ENCODE measurements around the gene ENTR1.
A peak's percentile ranks its signal among the peaks of the same experiment; 100 is the strongest.
"Not testable (repeated sequence)": the region's sequence is repeated elsewhere in the genome, so short reads cannot be mapped to it uniquely, and the experiment has no call there.

The ENTR1 gene

DNA sequence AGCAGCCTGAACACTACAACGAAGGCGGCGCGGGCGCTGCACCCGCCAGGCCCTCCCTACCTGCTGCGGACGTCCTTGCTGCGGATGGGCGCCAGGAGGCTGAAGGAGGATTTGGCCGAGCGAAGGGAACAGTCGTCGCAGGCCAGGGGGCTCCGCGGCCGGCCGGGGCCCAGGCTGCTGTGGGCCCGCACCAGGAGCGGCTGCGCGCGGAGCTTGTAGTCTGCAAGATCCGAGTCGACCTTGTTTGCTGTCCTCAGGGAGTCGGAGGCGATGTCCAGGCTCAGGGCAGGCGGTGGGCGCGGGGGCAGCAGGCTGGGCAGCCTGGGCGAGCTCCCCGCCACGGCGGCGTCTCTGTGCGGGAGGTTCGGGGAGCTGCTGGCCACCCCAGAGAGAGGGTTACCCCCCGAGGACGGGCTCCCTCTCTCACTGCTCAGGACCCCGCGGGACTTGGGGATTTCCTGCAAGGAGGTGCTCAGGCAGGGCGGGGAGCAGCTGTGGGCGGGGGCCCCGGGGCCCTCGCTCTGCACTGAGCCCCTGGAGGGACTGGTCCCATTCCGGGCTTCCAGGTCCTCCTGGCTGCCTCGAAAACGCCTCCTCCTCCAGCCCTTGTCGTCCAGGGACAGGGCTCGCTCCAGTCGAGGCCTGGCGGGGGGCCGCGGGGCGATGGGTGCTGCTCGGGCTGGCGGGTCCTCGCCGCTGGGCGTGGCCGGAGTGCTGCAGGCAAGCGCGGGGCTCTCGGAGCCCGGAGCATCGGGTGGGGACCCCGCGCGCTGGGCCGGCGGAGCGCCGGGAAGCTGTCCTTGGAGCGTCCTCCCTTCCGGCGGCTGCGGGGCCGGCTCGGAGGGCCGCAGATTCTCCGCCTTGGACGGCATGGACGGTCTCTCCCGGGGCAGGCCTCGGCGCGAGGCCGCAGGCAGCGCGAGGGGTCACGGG is 28.4 kb upstream of the ENTR1 start:
- peak; percentile 36 to 50 for DNase-seq

GRCh38 chr9:136437839-136438547 is 27.6 kb upstream of the ENTR1 start:
- DNase-seq = no peak

GRCh38 chr9:136437430-136437829 is 27.0 kb upstream of the ENTR1 start:
- DNase-seq = no peak

GRCh38 chr9:136436055-136436634 is 25.7 kb upstream of the ENTR1 start:
- no peak for DNase-seq

DNA sequence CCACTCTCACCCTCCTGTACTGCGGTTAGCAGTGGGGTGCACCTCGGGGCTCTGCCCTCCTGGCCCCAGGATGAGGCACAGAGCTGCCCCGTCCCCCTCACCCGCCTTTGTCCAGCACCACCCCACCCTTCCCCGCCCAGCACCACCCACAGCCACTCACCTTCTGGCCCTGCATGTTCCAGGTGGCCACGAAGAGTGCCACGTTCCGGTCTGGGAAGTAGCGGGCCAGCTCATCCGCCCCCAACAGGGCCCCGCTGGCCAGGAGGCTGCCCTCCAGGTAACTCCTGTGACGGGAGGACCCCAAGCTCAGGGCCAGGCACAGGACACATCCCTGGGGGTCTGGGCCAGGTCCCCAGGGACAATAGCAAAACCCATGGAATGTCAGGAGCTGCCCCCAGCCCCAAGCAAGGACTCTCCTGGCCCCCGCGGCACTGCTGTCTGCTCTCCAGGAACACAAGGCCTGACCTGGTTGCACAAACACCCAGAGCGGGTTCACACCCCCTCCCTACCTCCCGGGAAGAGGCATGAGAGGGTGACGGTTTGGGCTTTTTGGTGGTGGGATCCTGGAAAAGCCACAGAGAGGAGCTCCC is 24.3 kb upstream of the ENTR1 start:
- DNase-seq = no peak

DNA sequence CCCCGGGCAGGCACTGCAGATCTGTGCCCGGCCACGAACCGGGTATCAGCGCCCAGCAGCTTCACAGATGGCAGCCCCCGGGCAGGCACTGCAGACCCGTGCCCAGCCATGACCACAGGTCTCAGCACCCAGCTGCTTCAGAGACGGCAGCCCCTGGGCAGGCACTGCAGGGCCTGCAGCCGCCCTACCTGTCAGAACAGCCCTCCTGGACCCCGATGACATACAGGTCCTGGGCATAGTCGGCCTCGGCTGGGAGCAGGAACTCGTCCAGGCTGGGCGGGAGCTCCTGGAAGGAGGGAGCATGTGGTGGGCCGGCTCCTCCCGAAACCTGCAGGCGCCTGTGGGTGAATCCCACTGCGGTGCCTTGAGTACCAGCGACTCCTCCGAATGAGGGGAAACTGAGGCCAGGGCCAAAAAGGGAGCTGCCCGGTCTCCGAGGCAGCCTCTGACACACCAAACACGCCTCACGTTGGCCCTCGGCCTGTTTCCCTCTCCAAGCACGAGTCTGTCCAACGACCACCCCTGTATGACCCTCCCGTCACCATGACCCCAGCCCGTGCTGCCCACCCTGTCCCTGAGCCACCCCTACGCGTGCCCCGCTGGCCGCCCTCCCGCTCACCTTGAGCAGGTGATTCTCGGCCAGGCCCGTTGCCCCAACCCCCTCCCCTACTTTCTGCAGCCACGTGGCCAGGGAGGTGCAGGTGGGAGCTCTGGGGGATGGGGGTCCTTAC is 23.6 kb upstream of the ENTR1 start:
- DNase-seq = no peak

GRCh38 chr9:136433043-136433715 is 22.8 kb upstream of the ENTR1 start:
- no peak for DNase-seq

DNA sequence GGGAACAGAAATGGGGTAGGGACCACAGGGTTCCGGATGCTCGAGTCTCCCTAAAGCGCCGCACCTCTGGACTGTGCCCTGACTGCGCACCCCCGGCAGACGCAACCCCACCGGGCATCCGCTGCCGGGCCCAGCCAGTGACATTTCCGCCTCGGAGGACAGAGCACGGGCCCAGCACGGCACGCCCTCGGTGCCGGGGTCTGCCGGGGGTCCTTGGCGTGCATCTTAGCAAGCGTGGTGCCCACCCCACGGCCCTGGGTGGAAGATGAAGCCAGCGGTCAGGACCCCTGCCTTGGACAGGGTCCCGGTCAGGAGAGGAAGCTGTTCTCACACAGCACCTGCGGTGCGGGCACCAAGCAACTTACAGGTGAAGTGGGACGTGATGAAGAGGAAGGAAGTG is 22.2 kb upstream of the ENTR1 start:
- no peak for DNase-seq

GRCh38 chr9:136431782-136432350 is 21.5 kb upstream of the ENTR1 start:
- DNase-seq = no peak

DNA sequence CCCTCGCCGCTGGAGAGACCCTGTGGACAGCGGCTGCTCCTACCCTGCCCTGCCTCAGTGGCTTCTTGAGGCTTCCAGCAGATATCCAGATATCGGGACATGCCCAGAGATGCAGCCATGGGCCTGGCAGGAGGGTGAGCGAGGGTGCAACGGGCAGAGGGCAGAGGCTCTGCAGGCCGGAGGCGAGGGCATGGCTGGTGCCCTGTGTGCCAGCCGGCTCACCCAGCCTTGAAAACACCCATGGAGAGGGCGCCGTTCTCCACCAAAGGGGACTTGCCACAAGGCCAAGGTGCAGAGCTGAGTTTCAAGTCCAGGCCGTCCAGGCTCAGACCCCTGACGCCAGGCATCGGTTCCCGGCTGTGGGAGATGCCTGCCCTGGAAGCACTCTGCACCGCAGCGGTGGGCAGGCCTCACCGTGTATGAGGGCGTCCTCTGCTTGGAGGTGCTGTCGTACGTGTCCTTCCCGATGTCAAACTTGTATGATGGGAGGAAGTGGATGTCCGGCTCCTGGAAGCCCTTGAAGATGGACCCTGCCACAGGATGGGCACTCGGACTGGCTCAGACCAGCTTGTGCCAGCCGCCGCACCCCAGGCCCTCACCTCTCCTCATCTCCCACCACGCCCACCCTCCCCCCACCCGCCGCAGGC is 20.3 kb upstream of the ENTR1 start:
- no peak for DNase-seq

DNA sequence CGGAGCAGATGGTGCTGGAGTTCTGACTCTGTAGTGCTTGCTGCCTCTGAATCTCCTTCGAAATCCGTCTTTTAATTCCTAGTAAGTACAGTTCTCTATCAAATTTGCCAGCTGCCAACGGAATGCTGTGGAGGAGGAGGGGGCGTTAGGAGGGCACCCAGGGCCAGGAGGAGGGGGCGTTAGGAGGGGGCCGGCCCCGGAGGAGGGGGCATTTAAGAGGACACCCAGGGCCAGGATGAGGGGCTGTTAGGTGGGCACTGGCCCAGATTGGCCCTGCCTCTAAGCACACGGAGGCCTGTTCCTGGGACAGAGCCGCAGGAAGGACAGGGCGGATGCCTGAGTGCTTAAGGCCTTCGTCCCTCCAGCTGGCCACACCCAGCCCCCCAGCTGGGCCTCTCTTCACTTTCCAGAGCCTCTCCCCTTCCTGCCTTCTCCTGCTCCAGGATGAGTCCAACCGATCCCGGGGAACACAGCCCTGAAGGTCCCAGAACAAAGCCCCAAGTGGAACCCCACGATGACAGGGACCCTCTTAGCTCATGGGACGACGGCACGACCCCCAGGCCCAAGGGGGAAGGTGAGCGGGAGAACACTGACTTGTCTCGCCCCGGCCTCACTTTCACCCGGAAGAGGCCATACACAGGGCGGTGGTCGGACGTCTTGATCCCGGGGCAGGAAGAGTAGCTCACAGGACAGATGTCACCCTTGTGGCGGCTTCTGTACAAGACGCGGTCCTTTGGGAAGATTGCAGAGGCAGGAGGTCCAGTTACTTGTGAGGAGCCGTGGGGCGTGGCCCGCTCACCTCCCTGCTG is 19.5 kb upstream of the ENTR1 start:
- no peak for DNase-seq

- no peak for DNase-seq
Measured at GRCh38 chr9:136429075-136429628, 18.7 kb upstream of the ENTR1 start.

DNA sequence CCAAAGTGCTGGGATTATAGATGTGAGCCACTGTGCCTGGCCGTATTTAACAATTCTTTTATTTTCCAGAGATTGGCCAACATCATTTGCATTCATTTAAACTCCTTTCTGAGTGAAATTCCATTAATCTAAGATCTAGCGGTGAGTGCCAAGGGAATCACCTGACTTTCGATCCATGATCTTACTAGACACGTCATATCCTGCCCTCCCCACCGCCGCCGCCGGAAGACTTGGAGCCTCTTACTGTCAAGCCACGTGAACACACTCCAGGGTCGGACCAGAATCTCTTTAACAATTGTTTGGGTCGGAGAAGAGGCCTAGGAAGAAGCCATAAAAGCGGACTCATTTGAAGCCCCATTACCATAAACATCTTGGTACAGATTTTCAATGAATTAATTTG is 16.4 kb upstream of the ENTR1 start:
- no peak for DNase-seq

DNA sequence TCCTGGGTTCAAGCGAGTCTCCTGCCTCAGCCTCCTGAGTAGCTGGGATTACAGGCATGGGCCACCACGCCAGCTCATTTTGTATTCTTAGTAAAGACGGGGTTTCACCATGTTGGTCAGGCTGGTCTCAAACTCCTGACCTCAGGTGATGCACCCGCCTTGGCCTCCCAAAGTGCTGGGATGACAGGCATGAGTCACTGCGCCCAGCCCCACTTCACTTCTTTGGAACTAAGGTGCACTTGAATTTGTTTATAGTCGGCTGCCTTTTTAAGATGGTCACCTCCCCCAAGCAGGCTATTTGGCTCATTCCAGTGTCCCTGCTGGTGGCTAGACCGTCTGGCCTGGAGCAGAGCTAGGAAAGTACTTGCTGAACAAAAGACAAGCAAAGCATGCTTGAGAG is 15.0 kb upstream of the ENTR1 start:
- DNase-seq = not testable (repeated sequence)

GRCh38 chr9:136424750-136425362 is 14.4 kb upstream of the ENTR1 start:
- no peak for DNase-seq

GRCh38 chr9:136423432-136424146 is 13.2 kb upstream of the ENTR1 start:
- DNase-seq = no peak

DNA sequence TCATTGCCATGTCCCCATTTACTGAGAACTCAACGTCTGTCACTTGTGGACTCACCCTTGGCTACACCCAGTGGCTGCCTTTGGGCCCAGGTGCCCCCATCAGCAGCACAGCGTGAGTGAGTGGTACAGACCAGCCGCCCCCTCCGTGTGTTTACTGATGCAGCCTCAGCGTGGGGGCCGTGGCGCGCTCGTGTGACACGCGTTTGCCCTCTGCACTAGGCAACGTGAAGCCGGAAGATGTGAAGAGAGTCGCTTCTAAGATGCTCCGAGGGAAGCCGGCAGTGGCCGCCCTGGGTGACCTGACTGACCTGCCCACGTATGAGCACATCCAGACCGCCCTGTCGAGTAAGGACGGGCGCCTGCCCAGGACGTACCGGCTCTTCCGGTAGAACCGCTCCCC is 12.5 kb upstream of the ENTR1 start:
- no peak for DNase-seq

GRCh38 chr9:136421791-136422190 is 11.4 kb upstream of the ENTR1 start:
- DNase-seq = no peak

GRCh38 chr9:136419092-136419420 is 8.6 kb upstream of the ENTR1 start:
- DNase-seq = no peak
